ENCODE results near the gene SGPP1. TPM values are rescaled to one million over a fixed set of nuclear protein-coding genes. Genes with fewer than 3 reads are reported as not detected.

SGPP1 gene
- total RNA-seq, 1 experiment from 2014 or later = 17.7 TPM

- intact Hi-C loops (cut with micrococcal nuclease) = no loop called here
- Histone ChIP-seq H3K9ac (ENCODE audit: low read length) (no peak overlapping the region), H3K36me3 (ENCODE audit: control insufficient read depth in 1 of 2, insufficient read depth in 2 of 2, low read length in 2 of 2) (peaks cover 0 to 6% of the 10 kb centered on the region in 2 experiments; a peak in 1 of 4 replicates), H3K9me2 (ENCODE audit: insufficient read depth) (no peaks in the 10 kb centered on the region), H3K27ac (ENCODE audit: low read depth, low read length) (no peak overlapping the region), H4K20me1 (ENCODE audit: insufficient read depth) (peaks cover 3% of the 10 kb centered on the region; the same call in 1 of the 2 replicates), H3K4me1 (ENCODE audit: control insufficient read depth in 1 of 2, insufficient read depth in 2 of 2, low read length in 2 of 2) (peaks cover 3 to 13% of the 10 kb centered on the region in 2 experiments; a peak in 2 of 4 replicates), H3K79me2 (ENCODE audit: insufficient read depth, low read length) (peaks cover 67% of the 10 kb centered on the region), H2AFZ (ENCODE audit: low read depth, low read length, poor library complexity, severe bottlenecking) (no peak overlapping the region), H3K27me3 (ENCODE audit: insufficient read depth, low read length) (no peaks in the 10 kb centered on the region), H3K4me2 (ENCODE audit: low read length) (no peak overlapping the region), H3K9me3 (ENCODE audit: control insufficient read depth in 1 of 2, insufficient read depth in 1 of 2, low read depth in 1 of 2, low read length in 2 of 2) (peaks cover 0 to 8% of the 10 kb centered on the region in 2 experiments; a peak in 3 of 4 replicates), H3K4me3 (replicated peaks in 1 of 2; ENCODE audit: low read depth in 1 of 2, low read length in 2 of 2) (no peak overlapping the region)
- TF ChIP-seq TCF7L2 (IDR thresholded peaks at IDR 0.05; ENCODE audit: borderline replicate concordance, extremely low read depth, insufficient read depth, insufficient read length) (no peak), FOSL1 (IDR thresholded peaks at IDR 0.05; ENCODE audit: low read depth) (no peak), CBX3 (IDR thresholded peaks at IDR 0.05; ENCODE audit: low read depth) (peak; percentile 88)
- RAD21 ChIA-PET (ENCODE audit: low non-redundant PET in 1 of 2, low total read pairs in 2 of 2, uncharacterized antibody in 2 of 2, unreplicated experiment in 2 of 2) = no interaction called here
- CTCF ChIA-PET = no interaction called here
- POLR2A ChIA-PET = no interaction called here
- ATAC-seq (no peak), DNase-seq (ENCODE audit: low read depth, low spot score) (peak; percentile 26)
- no TSS peak for BruUV-seq (replicated peaks)
These were observed 10.2 kb downstream of the SGPP1 start for GRCh38 chr14:63717702-63718101.

- H3K27ac ChIP-seq (ENCODE audit: low read depth, low read length) = no peak overlapping the region
- POLR2A ChIA-PET = no interaction called here
- intact Hi-C loops (cut with micrococcal nuclease) = no loop called here
These were observed 12.5 kb downstream of the SGPP1 start for GRCh38 chr14:63715360-63715759.

More at GRCh38 chr14:63715360-63715759, 12.5 kb downstream of the SGPP1 start:
- RAD21 ChIA-PET (ENCODE audit: low non-redundant PET in 1 of 2, low total read pairs in 2 of 2, uncharacterized antibody in 2 of 2, unreplicated experiment in 2 of 2) = no interaction called here
- no peak overlapping the region for H2AFZ ChIP-seq (ENCODE audit: low read depth, low read length, poor library complexity, severe bottlenecking)
- H3K4me1 ChIP-seq (ENCODE audit: control insufficient read depth in 1 of 2, insufficient read depth in 2 of 2, low read length in 2 of 2) = peaks cover 3 to 13% of the 10 kb centered on the region in 2 experiments; a peak in 2 of 4 replicates
- H4K20me1 ChIP-seq (ENCODE audit: insufficient read depth) = peaks cover 3% of the 10 kb centered on the region; the same call in 1 of the 2 replicates
- peaks cover 0 to 6% of the 10 kb centered on the region in 2 experiments; a peak in 1 of 4 replicates for H3K36me3 ChIP-seq (ENCODE audit: control insufficient read depth in 1 of 2, insufficient read depth in 2 of 2, low read length in 2 of 2)
- ATAC-seq = no peak
- no peak for TF ChIP-seq YY1 (IDR thresholded peaks at IDR 0.05; ENCODE audit: extremely low read depth, insufficient replicate concordance, low read depth, low read length)
- TF ChIP-seq EGR1 (IDR thresholded peaks at IDR 0.05; ENCODE audit: low read depth) = no peak
- no peak for TF ChIP-seq ZBTB33 (IDR thresholded peaks at IDR 0.05; ENCODE audit: extremely low read depth, insufficient replicate concordance, low read length)
- no peak for TF ChIP-seq RAD21 (IDR thresholded peaks at IDR 0.05; ENCODE audit: low read depth)
- BruUV-seq (replicated peaks) = no TSS peak
- CTCF ChIA-PET = no interaction called here
- DNase-seq (ENCODE audit: low read depth, low spot score) = no peak
- no peak overlapping the region for H3K9ac ChIP-seq (ENCODE audit: low read length)
- no peaks in the 10 kb centered on the region for H3K27me3 ChIP-seq (ENCODE audit: insufficient read depth, low read length)
- no peak overlapping the region for H3K4me3 ChIP-seq (replicated peaks in 1 of 2; ENCODE audit: low read depth in 1 of 2, low read length in 2 of 2)
- H3K9me3 ChIP-seq (ENCODE audit: control insufficient read depth in 1 of 2, insufficient read depth in 1 of 2, low read depth in 1 of 2, low read length in 2 of 2) = peaks cover 0 to 8% of the 10 kb centered on the region in 2 experiments; a peak in 3 of 4 replicates
- no peaks in the 10 kb centered on the region for H3K9me2 ChIP-seq (ENCODE audit: insufficient read depth)
- H3K79me2 ChIP-seq (ENCODE audit: insufficient read depth, low read length) = peaks cover 61% of the 10 kb centered on the region
- no peak overlapping the region for H3K4me2 ChIP-seq (ENCODE audit: low read length)

All from HCT116 (cell line).